ENCODE data around the gene AMPD3.

Gene AMPD3

GRCh38 chr11:10490398-10491241 lies 35.6 kb downstream of the AMPD3 start:
- peak; percentile 71 for DNase-seq

- no peak for DNase-seq
Observed at GRCh38 chr11:10492084-10492483, 37.0 kb downstream of the AMPD3 start.

GRCh38 chr11:10493041-10493663 lies 38.1 kb downstream of the AMPD3 start:
- no peak for DNase-seq

- no peak for DNase-seq
Observed at GRCh38 chr11:10494636-10495463, 39.8 kb downstream of the AMPD3 start.

- no peak for DNase-seq
Observed at GRCh38 chr11:10495464-10495786, 40.4 kb downstream of the AMPD3 start.

- DNase-seq: no peak
Observed at GRCh38 chr11:10496296-10496936, 41.4 kb downstream of the AMPD3 start.

GRCh38 chr11:10497371-10498021 lies 42.4 kb downstream of the AMPD3 start:
- DNase-seq: no peak

GRCh38 chr11:10498022-10498400 lies 42.9 kb downstream of the AMPD3 start:
- no peak for DNase-seq

GRCh38 chr11:10498426-10499250 lies 43.6 kb downstream of the AMPD3 start:
- DNase-seq: no peak

GRCh38 chr11:10499452-10499851 lies 44.4 kb downstream of the AMPD3 start:
- DNase-seq: no peak

GRCh38 chr11:10499874-10500601 lies 45.0 kb downstream of the AMPD3 start:
- DNase-seq: no peak

- no peak for DNase-seq
Observed at GRCh38 chr11:10500757-10501684, 46.0 kb downstream of the AMPD3 start.

GRCh38 chr11:10502065-10502680 lies 47.1 kb downstream of the AMPD3 start:
- DNase-seq: no peak

GRCh38 chr11:10502770-10503169 lies 47.7 kb downstream of the AMPD3 start:
- DNase-seq: no peak

- DNase-seq: no peak
Observed at GRCh38 chr11:10503221-10503620, 48.2 kb downstream of the AMPD3 start.

- DNase-seq: no peak
Observed at GRCh38 chr11:10503777-10504480, 48.9 kb downstream of the AMPD3 start.

- DNase-seq: no peak
Observed at GRCh38 chr11:10504490-10504889, 49.4 kb downstream of the AMPD3 start.

GRCh38 chr11:10505278-10506007 lies 50.4 kb downstream of the AMPD3 start:
- no peak for DNase-seq
